GM19438 (cell line): ENCODE measurements around the gene CLIP1.
"Not testable (repeated sequence)": the region's sequence is repeated elsewhere in the genome, so short reads cannot be mapped to it uniquely, and the experiment has no call there.

ENCODE experiments used
- ATAC-seq: cut with Tn5 transposase; IDR thresholded peaks from one replicate; pipeline ENCODE4 v1.9.1; 2021; ENCODE audit warnings: low read depth; ENCODE audit not compliant: unreplicated experiment

The CLIP1 gene

DNA sequence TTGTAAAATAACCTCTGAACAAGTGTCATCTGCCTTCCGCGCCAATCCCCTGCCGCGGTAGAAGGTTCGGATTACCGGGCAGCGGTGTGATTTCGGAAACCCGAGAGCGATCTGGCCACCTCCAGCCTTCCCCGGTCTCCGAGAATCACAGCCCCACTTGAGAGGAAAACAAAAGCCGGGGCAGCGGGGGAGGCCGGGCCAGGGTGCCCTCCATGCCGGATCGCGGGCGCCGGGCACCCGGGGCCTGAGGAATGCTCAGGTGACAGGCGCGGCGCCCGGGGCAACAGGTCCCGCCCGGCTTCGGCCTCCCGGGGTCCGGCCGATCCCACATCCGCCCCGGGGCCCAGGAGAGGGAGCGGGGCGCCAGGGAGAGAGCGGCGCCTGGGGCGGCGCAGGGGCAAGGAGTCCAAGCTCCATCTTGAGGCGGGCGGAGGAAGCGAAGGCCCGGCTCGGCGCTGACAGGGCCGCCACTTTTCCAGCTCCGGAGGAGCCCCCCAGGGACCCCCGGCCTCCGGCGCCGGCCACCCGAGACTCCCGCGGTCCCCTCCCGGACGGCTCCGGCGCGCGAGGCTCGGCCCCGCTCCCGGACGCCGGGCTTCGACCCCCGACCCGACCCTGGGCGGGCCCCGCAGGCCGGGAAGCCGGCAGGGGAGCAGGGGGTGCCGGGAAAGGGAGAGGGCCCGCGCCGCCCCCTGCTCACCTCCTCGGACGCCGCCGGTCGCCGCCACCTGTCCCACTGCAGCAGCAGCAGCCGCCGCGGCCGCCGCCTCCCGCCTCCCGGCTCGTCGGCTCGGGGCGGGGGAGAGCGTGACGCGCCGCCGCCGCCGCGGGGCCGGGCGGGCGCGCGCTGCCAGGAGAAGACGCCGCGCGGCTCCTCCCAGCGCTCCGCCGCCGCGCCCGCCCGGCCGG, at the start of gene CLIP1:
TSS of gene CLIP1 (minus strand) at position 849 of the 909 bp plus-strand sequence. CDS start 42,217 bp downstream, outside the sequence.
- peak; percentile 64 for ATAC-seq

DNA sequence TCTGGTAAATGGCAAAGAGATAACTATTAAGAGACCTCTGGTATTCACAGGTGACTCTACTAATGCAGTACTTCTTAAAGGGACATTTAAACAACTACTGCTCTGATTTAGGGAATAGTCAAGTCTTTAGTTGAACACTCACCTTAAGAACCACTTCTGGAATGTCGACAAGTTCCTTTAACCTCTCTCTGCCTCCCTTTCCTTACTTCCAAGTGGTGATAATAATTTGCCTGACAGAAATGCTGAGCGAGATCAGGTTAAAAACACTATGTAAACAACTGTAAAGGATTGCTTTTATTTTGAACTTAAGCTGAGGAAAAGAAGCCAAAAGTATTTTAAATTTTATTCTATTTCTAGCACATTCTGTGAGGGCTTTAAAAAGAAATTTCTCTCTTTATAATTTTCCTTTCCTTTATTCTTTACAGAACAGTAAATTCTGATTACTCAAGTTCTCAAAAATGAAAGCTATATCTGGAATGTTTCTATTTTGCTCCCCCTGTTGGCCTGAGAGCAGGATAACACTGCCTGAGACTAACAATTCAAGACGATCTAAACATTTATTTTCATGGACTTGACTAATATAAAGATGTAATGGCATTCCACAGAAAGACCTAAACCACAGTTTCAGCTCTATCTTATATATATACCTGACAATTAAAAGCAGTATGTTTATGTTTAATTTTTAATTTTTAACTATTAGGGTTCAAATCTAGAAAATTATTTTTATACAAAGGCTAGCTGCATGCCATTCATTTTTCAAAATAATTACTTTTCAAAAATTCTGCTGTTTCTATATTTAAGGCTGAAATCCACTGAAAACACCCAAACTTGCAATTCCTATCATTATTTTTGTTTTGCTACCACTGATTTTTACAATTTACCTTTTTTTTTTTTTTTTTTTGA, 49.1 kb upstream of the CLIP1 start:
- ATAC-seq = no peak

DNA sequence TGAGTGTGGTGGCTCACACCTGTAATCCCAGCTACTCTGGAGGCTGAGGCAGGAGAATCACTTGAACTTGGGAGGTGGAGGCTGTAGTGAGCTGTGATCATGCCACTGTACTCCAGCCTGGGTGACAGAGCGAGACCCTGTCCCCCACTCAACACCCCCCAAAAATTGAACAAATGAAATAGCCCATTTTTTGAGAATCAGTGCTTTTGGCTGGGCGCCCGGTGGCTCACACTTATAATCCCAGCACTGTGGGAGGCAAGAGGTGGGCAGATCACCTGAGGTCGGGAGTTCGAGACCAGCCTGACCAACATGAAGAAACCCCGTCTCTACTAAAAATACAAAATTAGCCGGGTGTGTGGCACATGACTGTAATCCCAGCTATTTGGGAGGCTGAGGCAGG, 48.1 kb upstream of the CLIP1 start:
- ATAC-seq = not testable (repeated sequence)

DNA sequence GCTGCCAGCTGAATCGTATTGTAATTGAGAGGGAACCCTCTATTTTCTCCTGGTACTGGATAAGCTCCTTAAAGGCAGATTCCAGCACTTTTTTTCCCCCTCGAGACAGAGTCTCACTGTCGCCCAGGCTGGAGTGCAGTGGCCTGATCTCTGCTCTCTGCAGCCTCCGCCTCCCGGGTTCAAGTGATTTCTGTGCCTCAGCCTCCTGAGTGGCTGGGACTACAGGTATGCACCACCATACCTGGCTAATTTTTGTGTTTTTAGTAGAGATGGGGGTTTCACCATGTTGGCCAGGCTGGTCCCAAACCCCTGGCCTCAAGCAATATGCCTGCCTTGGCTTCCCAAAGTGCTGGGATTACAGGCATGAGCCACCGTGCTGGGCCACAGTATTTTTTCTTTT, 47.4 kb upstream of the CLIP1 start:
- not testable (repeated sequence) for ATAC-seq

DNA sequence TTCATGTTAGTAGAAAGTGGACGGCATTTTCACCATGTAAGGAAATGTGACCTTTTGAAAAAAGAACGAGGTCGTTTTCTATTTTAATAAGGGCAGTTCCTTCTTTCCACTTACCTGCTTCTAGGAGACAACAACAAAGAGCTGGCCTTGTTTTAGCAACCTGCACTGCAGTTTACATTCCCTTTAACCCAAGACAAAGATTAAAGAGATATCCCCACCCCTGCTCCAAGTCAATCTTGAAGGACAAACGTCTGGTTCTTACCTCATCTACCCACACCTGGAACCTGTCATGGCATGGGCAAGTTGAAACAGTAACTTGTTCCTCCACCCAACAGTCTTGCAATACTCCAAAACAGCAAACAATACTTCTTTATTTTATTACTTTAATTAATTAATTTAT, 45.5 kb upstream of the CLIP1 start:
- no peak for ATAC-seq

GRCh38 chr12:122464317-122465042, 42.0 kb upstream of the CLIP1 start:
- not testable (repeated sequence) for ATAC-seq

- ATAC-seq = no peak
Observed at GRCh38 chr12:122460641-122461040, 38.2 kb upstream of the CLIP1 start.

DNA sequence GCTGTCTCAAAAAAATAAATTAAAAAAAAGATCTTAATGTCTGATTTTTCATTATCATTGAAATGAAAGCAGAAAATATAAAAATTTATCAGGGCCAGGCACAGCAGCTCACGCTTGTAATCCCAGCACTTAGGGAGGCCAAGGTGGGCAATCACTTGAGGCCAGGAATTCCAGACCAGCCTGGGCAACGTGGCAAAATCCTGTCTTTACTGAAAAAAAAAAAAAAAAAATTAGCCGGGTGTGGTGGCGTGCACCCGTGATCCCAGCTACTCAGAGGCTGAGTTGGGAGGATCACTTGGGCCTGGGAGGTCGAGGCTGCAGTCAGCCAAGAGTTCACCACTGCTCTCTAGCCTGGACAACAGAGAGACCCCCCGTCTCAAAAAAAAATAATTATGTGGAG, 37.6 kb upstream of the CLIP1 start:
- ATAC-seq = no peak

DNA sequence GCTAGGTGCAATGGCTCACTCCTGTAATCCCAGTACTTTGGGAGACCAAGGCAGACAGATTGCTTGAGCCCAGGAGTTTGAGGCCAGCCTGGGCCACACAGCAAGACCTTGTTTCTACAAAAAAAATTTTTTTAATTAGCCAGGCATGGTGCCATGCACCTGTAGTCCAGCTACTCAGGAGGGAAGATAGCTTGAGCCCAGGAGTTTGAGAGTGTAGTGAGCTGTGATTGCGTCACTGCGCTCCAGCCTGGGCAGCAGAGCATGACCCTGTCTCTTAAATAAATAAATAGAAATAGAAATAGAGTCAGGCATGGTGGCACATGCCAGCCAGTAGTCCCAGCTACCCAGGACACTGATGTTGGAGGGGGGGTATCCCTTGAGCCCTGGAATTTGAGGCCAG, 36.7 kb upstream of the CLIP1 start:
- no peak for ATAC-seq

DNA sequence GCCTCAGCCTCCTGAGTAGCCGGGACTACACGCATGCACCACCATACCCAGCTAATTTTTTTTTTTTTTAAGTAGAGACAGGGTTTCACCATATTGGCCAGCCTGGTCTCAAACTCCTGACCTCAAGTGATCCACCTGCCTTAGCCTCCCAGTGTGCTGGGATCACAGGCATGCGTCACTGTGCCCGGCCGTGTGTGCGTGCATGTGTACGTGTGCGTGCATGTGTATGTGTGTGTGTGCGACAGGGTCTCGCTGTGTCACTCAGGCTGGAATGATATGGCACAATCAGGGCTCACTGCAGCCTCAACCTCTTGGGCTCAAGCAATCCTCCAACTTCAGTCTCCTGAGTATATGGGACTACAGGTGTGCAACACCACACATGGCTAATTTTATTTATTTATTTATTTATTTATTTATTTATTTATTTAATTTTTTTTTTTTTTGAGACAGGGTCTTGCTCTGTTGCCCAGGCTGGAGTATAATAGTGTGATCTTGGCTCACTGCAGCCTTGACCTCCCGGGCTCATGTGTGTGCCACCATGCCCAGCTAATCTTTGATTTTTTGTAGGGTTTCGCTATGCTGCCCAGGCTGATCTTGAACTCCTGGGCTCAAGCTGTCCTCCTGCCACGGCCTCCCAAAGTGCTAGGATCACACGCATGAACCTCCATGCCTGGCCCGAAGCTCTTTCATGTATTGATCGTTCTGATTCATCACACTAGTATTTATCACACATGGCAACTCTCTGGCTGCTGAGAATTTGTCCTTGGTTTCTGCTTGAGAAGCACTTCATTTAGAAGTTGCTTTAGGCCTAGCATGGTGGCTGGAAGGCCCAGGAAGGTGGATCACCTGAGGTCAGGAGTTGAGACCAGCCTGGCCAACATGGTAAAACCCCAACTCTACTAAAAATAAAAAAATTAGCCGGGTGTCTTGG, 35.9 kb upstream of the CLIP1 start:
- no peak for ATAC-seq

GRCh38 chr12:122457627-122458026, 35.2 kb upstream of the CLIP1 start:
- ATAC-seq = no peak

DNA sequence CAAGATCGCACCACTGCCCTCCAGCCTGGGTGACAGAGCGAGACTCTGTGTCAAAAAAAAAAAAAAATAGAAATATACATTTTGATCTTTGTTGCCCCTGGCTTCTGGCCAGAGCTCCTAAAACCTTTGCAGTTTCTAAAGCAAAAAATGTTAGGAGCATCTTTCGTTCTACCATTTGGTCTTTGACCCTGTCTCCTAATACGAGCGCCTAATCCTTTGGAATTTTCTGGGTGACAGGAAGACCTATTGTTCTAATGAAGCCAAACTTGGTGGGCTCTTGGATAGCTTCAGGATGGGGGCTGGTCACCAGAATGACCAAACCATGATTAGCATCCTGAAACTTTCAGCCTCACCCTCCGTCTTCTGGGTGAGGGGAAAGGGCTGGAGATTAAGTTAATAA, 32.3 kb upstream of the CLIP1 start:
- no peak for ATAC-seq

- ATAC-seq = no peak
Observed at GRCh38 chr12:122454250-122454721, 31.8 kb upstream of the CLIP1 start.

DNA sequence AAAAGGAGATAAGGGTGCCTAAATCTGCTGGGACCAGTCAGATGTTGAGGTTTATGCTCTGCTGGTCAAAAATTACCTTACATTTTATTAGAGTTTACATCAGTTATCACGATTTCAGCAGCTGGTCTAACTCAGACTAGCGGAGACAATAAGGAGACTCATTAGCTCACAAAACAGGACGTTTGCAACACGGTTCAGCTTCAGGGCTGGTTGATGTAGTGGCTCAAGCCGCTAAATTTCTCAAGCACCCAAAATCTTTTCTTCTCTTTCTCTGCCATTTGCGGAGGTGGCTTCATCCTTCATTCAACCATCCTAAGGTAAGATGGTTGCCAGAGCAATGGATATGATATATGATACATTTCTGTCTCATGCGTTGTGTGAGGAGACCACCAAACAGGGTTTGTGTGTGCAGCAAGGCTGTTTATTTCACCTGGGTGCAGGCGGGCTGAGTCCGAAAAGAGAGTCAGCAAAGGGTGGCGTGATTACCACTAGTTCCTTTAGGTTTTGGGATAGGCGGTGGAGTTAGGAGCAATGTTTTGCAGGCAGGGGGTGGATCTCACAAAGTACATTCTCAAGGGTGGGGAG, 30.3 kb upstream of the CLIP1 start:
- no peak for ATAC-seq

DNA sequence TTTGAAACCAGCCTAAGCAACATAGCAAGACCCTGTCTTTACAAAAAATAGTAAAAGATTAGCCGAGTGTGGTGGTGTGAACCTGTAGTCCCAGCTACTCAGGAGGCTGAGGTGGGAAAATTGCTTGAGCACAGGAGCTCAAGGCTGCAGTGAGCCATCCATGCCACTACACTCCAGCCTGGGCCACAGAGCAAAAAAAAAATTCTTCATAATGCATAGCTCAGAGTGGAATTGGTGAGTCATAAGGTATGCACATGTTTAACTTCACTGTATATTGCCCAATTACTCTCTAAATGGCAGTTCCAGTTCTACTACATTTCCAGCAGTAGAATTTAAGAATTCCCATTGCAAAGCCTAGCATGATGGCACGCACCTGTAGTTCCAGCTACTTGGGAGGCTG, 26.8 kb upstream of the CLIP1 start:
- ATAC-seq = no peak

DNA sequence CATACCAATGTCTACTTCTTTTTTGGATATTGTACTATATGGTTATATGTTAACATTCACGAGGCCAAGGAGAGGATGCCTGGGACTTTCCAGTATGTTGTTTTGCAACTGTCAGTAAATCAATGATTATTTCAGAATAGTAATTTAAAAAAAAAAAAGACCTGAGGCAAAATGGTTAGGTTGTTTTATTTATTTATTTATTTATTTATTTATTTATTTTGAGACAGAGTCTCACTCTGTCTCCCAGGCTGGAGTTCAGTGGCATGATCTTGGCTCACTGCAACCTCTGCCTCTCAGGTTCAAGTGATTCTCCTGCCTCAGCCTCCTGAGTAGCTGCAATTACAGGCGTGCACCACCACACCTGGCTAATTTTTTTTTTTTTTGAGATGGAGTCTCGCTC, 25.4 kb upstream of the CLIP1 start:
- not testable (repeated sequence) for ATAC-seq

- ATAC-seq = not testable (repeated sequence)
Observed at GRCh38 chr12:122446390-122446789, 23.9 kb upstream of the CLIP1 start.

DNA sequence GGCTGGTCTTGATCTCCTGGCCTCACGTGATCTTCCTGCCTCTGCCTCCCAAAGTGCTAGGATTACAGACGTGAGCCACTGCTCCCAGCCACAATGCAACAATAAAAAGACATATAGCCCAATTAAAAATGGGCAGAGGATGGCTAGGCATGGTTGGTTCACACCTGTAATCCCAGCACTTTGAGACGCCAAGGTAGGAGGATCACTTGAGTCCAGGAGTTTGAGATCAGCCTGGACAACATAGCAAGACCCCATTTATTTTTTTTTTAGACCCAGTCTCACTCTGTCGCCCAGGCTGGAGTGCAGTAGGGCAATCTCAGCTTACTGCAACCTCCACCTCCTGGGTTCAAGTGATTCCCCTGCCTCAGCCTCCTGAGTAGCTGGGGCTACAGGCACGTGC, 21.6 kb upstream of the CLIP1 start:
- ATAC-seq = not testable (repeated sequence)

DNA sequence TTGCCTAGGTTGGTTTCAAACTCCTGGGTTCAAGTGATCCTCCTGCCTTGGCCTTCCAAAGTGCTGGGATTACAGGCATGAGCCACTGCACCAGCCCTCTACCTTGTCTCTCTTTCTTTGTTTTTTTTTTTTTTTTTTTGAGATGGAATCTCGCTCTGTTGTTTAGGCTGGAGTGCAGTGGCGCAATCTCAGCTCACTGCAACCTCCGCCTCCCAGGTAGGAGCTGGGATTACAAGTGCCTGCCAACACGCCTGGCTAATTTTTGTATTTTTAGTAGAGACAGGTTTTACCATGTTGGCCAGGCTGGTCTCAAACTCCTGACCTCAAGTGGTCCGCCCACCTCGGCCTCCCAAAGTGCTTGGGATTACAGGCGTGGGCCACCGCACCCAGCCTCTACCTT, 16.4 kb upstream of the CLIP1 start:
- ATAC-seq = not testable (repeated sequence)
